HEK293 (cell line): Measurements from ENCODE around the gene ART1.

Source experiments
- CTCF ChIA-PET: fragments of 350-600 bp; formaldehyde crosslinking; extraction: SDS; loops from one replicate; lab custom pipeline; 2021; ENCODE audit warnings: antibody characterized with exemption; lab: Yijun Ruan, JAX
- POLR2A ChIA-PET: fragments of 300-600 bp; formaldehyde crosslinking; extraction: SDS; loops from one replicate; lab custom pipeline; 2020; ENCODE audit warnings: antibody characterized with exemption, inconsistent platforms; lab: Yijun Ruan, JAX
- H3K27ac ChIP-seq: fragments of 200-500 bp; sonication (Bioruptor generic); 2 replicates; pipeline ENCODE4 v1.5.1; 2014; ENCODE audit warnings: low read depth, low read length, control low read depth, inconsistent platforms; ENCODE audit errors: extremely low read depth
- H3K36me3 ChIP-seq, 2 experiments: fragments of 200-500 bp in 1 of 2; sonication (Bioruptor generic) in 1 of 2; 1 replicate in 1 of 2; 2 replicates in 1 of 2; pipeline ENCODE4 v1.5.1; 2014 to 2017; ENCODE audit warnings: inconsistent platforms in 2 of 2, low read length in 2 of 2; ENCODE audit not compliant: control insufficient read depth in 2 of 2, insufficient read depth in 1 of 2
- H3K4me1 ChIP-seq: fragments of 200-500 bp; sonication (Bioruptor generic); 2 replicates; pipeline ENCODE4 v1.5.1; 2014; ENCODE audit warnings: mild to moderate bottlenecking, low read length, inconsistent platforms; ENCODE audit not compliant: control insufficient read depth, insufficient read depth
- H3K4me3 ChIP-seq: 2 replicates; pipeline ENCODE4 v1.5.1; 2011; ENCODE audit warnings: low read depth, mild to moderate bottlenecking, control low read depth, low read length, moderate library complexity
- H3K9me3 ChIP-seq: fragments of 200-500 bp; sonication (Bioruptor generic); 2 replicates; pipeline ENCODE4 v1.5.1; 2014; ENCODE audit warnings: low read depth, low read length, inconsistent platforms; ENCODE audit not compliant: control insufficient read depth, insufficient read depth
- AEBP2 ChIP-seq: fragments of 450-650 bp; formaldehyde crosslinking; IDR thresholded peaks from 2 replicates; pipeline ENCODE4 v1.5.1; 2016; ENCODE audit warnings: missing biosample characterization, missing genetic modification characterization, borderline replicate concordance
- KLF10 ChIP-seq: fragments of 450-650 bp; IDR thresholded peaks from 2 replicates; pipeline ENCODE4 v1.5.1; 2018; ENCODE audit warnings: missing biosample characterization, mild to moderate bottlenecking, missing genetic modification characterization
- SCRT2 ChIP-seq: fragments of 450-650 bp; formaldehyde crosslinking; IDR thresholded peaks from 2 replicates; pipeline ENCODE4 v1.5.1; 2016; ENCODE audit warnings: missing biosample characterization, missing genetic modification characterization
- TSHZ1 ChIP-seq: fragments of 450-650 bp; formaldehyde crosslinking; IDR thresholded peaks from 2 replicates; pipeline ENCODE4 v1.5.1; 2016; ENCODE audit warnings: missing biosample characterization, missing genetic modification characterization, borderline replicate concordance
- WT1 ChIP-seq: fragments of 450-650 bp; formaldehyde crosslinking; IDR thresholded peaks from 2 replicates; pipeline ENCODE4 v1.5.1; 2016; ENCODE audit warnings: missing biosample characterization, missing genetic modification characterization
- ZBTB7A ChIP-seq: fragments of 450-650 bp; formaldehyde crosslinking; IDR thresholded peaks from 2 replicates; pipeline ENCODE4 v1.5.1; 2016; ENCODE audit warnings: low read depth, missing biosample characterization, missing genetic modification characterization
- ZNF114 ChIP-seq: fragments of 450-650 bp; formaldehyde crosslinking; IDR thresholded peaks from 2 replicates; pipeline ENCODE4 v1.5.0; 2017; ENCODE audit warnings: missing biosample characterization, missing genetic modification characterization
- ZNF174 ChIP-seq: fragments of 450-650 bp; formaldehyde crosslinking; IDR thresholded peaks from 2 replicates; pipeline ENCODE4 v1.5.0; 2017; ENCODE audit warnings: missing biosample characterization, mild to moderate bottlenecking, missing genetic modification characterization
- ZNF24 ChIP-seq: fragments of 450-650 bp; formaldehyde crosslinking; IDR thresholded peaks from 2 replicates; pipeline ENCODE4 v1.5.1; 2016; ENCODE audit warnings: missing biosample characterization, missing genetic modification characterization
- ZNF350 ChIP-seq: fragments of 450-650 bp; formaldehyde crosslinking; IDR thresholded peaks from 2 replicates; pipeline ENCODE4 v1.5.0; 2017; ENCODE audit warnings: missing biosample characterization, mild to moderate bottlenecking, missing genetic modification characterization
- ZNF488 ChIP-seq: fragments of 450-650 bp; formaldehyde crosslinking; IDR thresholded peaks from 2 replicates; pipeline ENCODE4 v1.5.1; 2016; ENCODE audit warnings: missing biosample characterization, missing genetic modification characterization
- ZNF560 ChIP-seq: fragments of 450-650 bp; formaldehyde crosslinking; IDR thresholded peaks from 2 replicates; pipeline ENCODE4 v1.5.1; 2017; ENCODE audit warnings: missing biosample characterization, missing genetic modification characterization, borderline replicate concordance
- ZNF626 ChIP-seq: fragments of 450-650 bp; sonication (Bioruptor Pico); formaldehyde crosslinking; IDR thresholded peaks from 2 replicates; pipeline ENCODE4 v1.5.1; 2018; ENCODE audit warnings: missing biosample characterization, missing genetic modification characterization, inconsistent platforms
- ZNF747 ChIP-seq: fragments of 450-650 bp; formaldehyde crosslinking; IDR thresholded peaks from 2 replicates; pipeline ENCODE4 v1.5.1; 2016; ENCODE audit warnings: missing biosample characterization, missing genetic modification characterization
- ZNF76 ChIP-seq: fragments of 450-650 bp; formaldehyde crosslinking; IDR thresholded peaks from 2 replicates; pipeline ENCODE4; 2016; ENCODE audit warnings: low read depth, missing biosample characterization, missing genetic modification characterization, borderline replicate concordance
- ZNF768 ChIP-seq: fragments of 450-650 bp; formaldehyde crosslinking; IDR thresholded peaks from 2 replicates; pipeline ENCODE4 v1.5.1; 2018; ENCODE audit warnings: missing biosample characterization, mild to moderate bottlenecking, missing genetic modification characterization
- ZNF785 ChIP-seq: fragments of 450-650 bp; formaldehyde crosslinking; IDR thresholded peaks from 2 replicates; pipeline ENCODE4 v1.5.1; 2016; ENCODE audit warnings: missing biosample characterization, missing genetic modification characterization
- ZNF791 ChIP-seq: fragments of 450-650 bp; formaldehyde crosslinking; IDR thresholded peaks from 2 replicates; pipeline ENCODE4 v1.5.1; 2016; ENCODE audit warnings: missing biosample characterization, missing genetic modification characterization
- ZNF837 ChIP-seq: fragments of 450-650 bp; formaldehyde crosslinking; IDR thresholded peaks from 2 replicates; pipeline ENCODE4 v1.5.1; 2016; ENCODE audit warnings: missing biosample characterization, missing genetic modification characterization
- ZNF843 ChIP-seq: fragments of 450-650 bp; formaldehyde crosslinking; IDR thresholded peaks from 2 replicates; pipeline ENCODE4 v1.5.1; 2016; ENCODE audit warnings: missing biosample characterization, missing genetic modification characterization
- ZSCAN16 ChIP-seq: fragments of 450-650 bp; formaldehyde crosslinking; IDR thresholded peaks from 2 replicates; pipeline ENCODE4 v1.5.1; 2016; ENCODE audit warnings: missing biosample characterization, missing genetic modification characterization
- ZSCAN30 ChIP-seq: fragments of 450-650 bp; IDR thresholded peaks from 2 replicates; pipeline ENCODE4 v1.5.1; 2018; ENCODE audit warnings: missing biosample characterization, mild to moderate bottlenecking, missing genetic modification characterization, moderate library complexity
- ZSCAN4 ChIP-seq: fragments of 450-650 bp; formaldehyde crosslinking; IDR thresholded peaks from 2 replicates; pipeline ENCODE4 v1.5.1; 2017; ENCODE audit warnings: missing biosample characterization, missing genetic modification characterization
- TF ChIP-seq, protein P1 (sequence below): fragments of 450-650 bp; formaldehyde crosslinking; IDR thresholded peaks from 2 replicates; pipeline ENCODE4 v1.5.1; 2016; ENCODE audit warnings: missing biosample characterization, missing genetic modification characterization

The ART1 gene

DNA sequence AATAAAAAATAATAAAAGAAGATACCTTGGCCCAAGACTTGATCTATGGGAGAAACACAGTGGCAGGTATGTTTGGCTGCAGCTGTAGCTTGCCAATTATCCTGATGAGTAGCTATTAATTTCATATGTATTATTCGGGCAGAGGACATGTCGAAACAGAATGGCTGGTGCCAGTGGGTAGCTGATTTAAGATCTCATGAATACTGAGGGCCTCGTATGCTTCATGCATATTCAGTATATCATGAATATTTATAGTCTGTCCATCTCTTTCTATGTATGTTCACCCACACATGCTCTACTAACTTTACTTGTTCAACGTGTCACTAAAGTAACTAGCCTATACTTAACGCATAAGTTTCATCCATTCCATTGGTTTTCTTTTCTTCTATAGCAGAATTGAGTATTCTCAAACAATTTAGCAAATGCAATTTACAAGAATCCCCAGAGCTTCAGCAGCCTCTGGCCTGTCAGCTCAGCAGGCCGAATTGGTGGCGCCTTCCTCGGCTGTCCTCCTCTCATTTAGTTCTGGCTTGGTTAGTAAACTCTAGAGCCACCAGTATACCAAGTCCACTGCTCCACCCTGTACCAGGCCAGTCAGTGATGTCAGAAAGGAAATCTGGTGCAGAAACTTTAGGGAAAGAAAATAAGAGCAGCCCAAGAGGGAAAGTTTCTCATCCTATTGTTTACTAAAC lies 21.0 kb upstream of the ART1 start:
- no peak for TF ChIP-seq ZSCAN30
- TF ChIP-seq ZNF174: no peak
- no peak for TF ChIP-seq SCRT2
- TF ChIP-seq ZSCAN16 (tag by site-specific recombination): no peak
- TF ChIP-seq ZNF785 (tag by site-specific recombination): no peak
- TF ChIP-seq TSHZ1 (tag by site-specific recombination): no peak
- TF ChIP-seq AEBP2 (tag by site-specific recombination): no peak
- TF ChIP-seq, protein P1, sequence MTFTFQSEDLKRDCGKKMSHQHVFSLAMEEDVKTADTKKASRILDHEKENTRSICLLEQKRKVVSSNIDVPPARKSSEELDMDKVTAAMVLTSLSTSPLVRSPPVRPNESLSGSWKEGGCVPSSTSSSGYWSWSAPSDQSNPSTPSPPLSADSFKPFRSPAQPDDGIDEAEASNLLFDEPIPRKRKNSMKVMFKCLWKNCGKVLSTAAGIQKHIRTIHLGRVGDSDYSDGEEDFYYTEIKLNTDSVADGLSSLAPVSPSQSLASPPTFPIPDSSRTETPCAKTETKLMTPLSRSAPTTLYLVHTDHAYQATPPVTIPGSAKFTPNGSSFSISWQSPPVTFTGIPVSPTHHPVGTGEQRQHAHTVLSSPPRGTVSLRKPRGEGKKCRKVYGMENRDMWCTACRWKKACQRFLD: no peak
- TF ChIP-seq ZBTB7A (tag by site-specific recombination): no peak
- no peak for TF ChIP-seq ZSCAN4
- TF ChIP-seq ZNF747 (tag by site-specific recombination): no peak
- ChIA-PET POLR2A (no interaction called here), CTCF (no interaction called here)

GRCh38 chr11:3626250-3626960 lies 18.5 kb upstream of the ART1 start:
- CTCF ChIA-PET: interaction anchor here (0.6 kb wide), 1 partner anchor 17 kb away, joined by 3 read pairs; no protein-coding TSS in a partner anchor
- Histone ChIP-seq H3K9me3 (no peaks in the 10 kb centered on the region), H3K27ac (no peak overlapping the region), H3K4me3 (no peak overlapping the region), H3K36me3 (no peaks in the 10 kb centered on the region), H3K4me1 (no peaks in the 10 kb centered on the region)
- POLR2A ChIA-PET: interaction anchor here (0.5 kb wide), 1 partner anchor 466 kb away, joined by 4 read pairs; no protein-coding TSS in a partner anchor
- TF ChIP-seq ZNF350 (tag by site-specific recombination) (no peak), ZNF560 (no peak), ZNF626 (tag by site-specific recombination) (no peak), ZNF76 (tag by site-specific recombination) (no peak), ZNF791 (tag by site-specific recombination) (no peak), ZNF843 (tag by site-specific recombination) (no peak), WT1 (tag by site-specific recombination) (no peak), ZNF24 (no peak), ZNF488 (tag by site-specific recombination) (no peak), ZBTB7A (tag by site-specific recombination) (no peak), ZNF114 (tag by site-specific recombination) (no peak), ZNF768 (tag by site-specific recombination) (no peak), ZNF837 (tag by site-specific recombination) (no peak), KLF10 (tag by site-specific recombination) (no peak)

More for the DNA sequence above, 21.0 kb upstream of the ART1 start:
- Histone ChIP-seq H3K27ac (no peak overlapping the region), H3K4me1 (no peaks in the 10 kb centered on the region), H3K4me3 (no peak overlapping the region), H3K9me3 (no peaks in the 10 kb centered on the region), H3K36me3 (no peaks in the 10 kb centered on the region)
